Nephron (organoid): Measurements from ENCODE around the gene HDGF.

Experiments
- H3K27ac Mint-ChIP-seq, 3 experiments: 2 replicates each; pipeline ENCODE4 v1.8.0; 2020; ENCODE audit warnings: mixed read lengths in 3 of 3, mild to moderate bottlenecking in 2 of 3, moderate library complexity in 1 of 3
- H3K27me3 Mint-ChIP-seq: 2 replicates; pipeline ENCODE4 v1.8.0; 2021; ENCODE audit warnings: low read depth, mild to moderate bottlenecking, moderate library complexity, mixed read lengths
- H3K36me3 Mint-ChIP-seq: 2 replicates; pipeline ENCODE4 v1.8.0; 2020; ENCODE audit warnings: low read depth, mixed read lengths
- H3K4me1 Mint-ChIP-seq: 2 replicates; pipeline ENCODE4 v1.8.0; 2020; ENCODE audit warnings: mixed read lengths
- H3K4me3 Mint-ChIP-seq, 3 experiments: 2 replicates each; pipeline ENCODE4 v1.8.0; 2020; ENCODE audit warnings: mild to moderate bottlenecking in 3 of 3, mixed read lengths in 3 of 3, moderate library complexity in 2 of 3
- H3K9me3 Mint-ChIP-seq: 2 replicates; pipeline ENCODE4 v1.8.0; 2020; ENCODE audit warnings: mixed read lengths
- TF ChIP-seq, protein P1 (sequence below), 3 experiments: fragments of 200-600 bp; sonication (generic); IDR thresholded peaks; one replicate each; pipeline ENCODE4 v1.5.0; 2021; ENCODE audit warnings: antibody characterized with exemption in 3 of 3; ENCODE audit not compliant: unreplicated experiment in 3 of 3

HDGF gene

DNA sequence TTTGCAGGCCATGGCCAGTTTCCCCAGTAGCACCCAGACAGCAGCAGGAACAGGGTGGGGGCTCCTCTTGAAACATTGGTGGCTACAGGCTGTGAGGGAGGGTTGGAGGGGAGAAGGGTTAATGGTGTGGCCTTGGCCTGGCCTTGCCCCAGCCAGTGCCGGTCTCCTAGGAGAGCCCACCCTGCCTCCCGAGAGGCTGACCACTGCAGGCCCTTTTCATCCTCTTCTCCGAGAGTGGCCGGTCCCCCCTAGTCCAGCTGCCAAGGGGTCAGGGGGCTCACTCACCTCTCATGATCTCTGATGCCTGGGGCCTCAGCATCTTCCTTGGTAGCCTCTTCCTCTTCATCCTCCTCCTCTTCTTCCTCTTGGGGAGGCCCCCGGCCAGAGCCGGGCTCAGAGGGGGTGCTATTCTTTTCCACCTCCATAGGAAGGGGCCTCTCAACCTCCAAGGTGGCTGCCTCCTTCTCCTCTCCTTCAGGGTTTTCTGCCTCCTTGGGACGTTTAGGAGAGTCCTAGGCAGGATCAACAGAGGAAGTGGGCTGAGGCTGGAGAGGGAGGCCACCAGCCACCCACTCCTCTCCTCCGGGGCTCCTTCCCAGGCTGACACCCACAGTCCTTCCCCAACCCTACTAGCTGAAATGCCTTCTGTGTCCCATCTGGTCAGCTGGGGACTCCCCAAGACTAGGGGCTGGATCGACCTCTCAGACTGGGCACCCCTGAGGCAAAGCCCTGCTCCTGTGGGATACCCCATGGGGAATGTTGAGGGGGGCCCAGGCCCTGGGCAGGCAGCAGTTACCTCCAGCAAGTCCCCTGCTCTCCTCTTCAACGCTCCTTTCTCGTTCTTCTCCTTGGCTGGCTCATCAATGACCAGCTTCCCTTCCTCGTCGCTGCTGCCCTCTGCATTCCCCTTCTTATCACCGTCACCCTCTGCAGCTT, 7.8 kb downstream of the HDGF start:
- Mint-ChIP-seq H3K27me3 (no peaks in the 10 kb centered on the region), H3K4me3 (no peak overlapping the region), H3K36me3 (peaks cover 22% of the 10 kb centered on the region), H3K4me1 (peaks cover 60% of the 10 kb centered on the region), H3K27ac (peak overlapping the region; percentile 21 to 96 (median 73)), H3K9me3 (no peaks in the 10 kb centered on the region)
- TF ChIP-seq, protein P1, sequence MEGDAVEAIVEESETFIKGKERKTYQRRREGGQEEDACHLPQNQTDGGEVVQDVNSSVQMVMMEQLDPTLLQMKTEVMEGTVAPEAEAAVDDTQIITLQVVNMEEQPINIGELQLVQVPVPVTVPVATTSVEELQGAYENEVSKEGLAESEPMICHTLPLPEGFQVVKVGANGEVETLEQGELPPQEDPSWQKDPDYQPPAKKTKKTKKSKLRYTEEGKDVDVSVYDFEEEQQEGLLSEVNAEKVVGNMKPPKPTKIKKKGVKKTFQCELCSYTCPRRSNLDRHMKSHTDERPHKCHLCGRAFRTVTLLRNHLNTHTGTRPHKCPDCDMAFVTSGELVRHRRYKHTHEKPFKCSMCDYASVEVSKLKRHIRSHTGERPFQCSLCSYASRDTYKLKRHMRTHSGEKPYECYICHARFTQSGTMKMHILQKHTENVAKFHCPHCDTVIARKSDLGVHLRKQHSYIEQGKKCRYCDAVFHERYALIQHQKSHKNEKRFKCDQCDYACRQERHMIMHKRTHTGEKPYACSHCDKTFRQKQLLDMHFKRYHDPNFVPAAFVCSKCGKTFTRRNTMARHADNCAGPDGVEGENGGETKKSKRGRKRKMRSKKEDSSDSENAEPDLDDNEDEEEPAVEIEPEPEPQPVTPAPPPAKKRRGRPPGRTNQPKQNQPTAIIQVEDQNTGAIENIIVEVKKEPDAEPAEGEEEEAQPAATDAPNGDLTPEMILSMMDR (IDR thresholded peaks at IDR 0.05; ENCODE audit: unreplicated experiment in 3 of 3): no peak

DNA sequence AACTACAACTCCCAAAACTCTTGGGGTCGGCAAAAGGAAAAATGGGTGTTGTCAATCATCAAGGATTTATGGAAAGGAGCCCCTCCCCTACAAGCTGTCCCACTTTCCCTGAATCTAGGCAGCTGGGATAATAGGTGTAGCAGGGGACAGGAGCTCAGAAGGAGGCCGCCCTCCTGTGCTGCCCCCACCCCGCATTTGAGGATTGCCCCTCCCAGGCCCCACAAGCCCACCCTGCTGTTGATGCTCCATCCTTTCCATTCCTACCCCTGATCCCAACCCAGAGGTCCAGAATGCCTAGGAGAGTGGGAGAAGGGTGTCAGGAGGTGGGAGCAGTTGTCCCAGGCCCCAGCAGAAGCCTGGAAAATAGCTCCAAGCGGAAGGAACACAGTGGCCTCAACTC, 8.7 kb downstream of the HDGF start:
- peaks cover 22% of the 10 kb centered on the region for H3K36me3 Mint-ChIP-seq
- TF ChIP-seq, protein P1 (IDR thresholded peaks at IDR 0.05; ENCODE audit: unreplicated experiment in 3 of 3): no peak
- no peaks in the 10 kb centered on the region for H3K9me3 Mint-ChIP-seq
- peak overlapping the region; percentile 94 to 96 (median 96) for H3K27ac Mint-ChIP-seq
- no peaks in the 10 kb centered on the region for H3K27me3 Mint-ChIP-seq
- peak overlapping the region in 2 of 3 experiments; percentile 34 to 35 for H3K4me3 Mint-ChIP-seq
- H3K4me1 Mint-ChIP-seq: peaks cover 52% of the 10 kb centered on the region

DNA sequence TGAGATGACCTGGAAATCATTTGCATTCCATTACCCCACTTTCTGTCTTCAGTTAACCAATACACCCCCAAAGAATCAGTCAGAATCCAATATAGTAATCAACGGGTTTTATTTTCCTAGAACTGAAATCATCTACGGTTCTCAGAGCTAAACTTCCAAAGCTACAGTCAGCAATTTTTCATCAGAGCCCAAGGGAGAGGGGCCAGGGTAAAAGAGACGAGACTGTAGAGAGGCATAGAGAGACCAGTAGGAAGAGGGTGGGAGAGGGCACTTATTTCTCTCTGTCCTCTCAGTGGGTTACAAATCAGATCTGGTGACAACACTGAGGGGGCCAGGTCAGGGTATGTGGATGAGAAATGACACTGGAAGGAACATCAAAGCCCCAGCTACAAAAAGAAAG, 9.5 kb downstream of the HDGF start:
- Mint-ChIP-seq H3K27me3 (no peaks in the 10 kb centered on the region), H3K27ac (peak overlapping the region; percentile 94 to 96 (median 96)), H3K4me1 (peaks cover 46% of the 10 kb centered on the region), H3K9me3 (no peaks in the 10 kb centered on the region), H3K36me3 (peaks cover 27% of the 10 kb centered on the region), H3K4me3 (peak overlapping the region; percentile 12 to 96 (median 65))
- TF ChIP-seq, protein P1 (IDR thresholded peaks at IDR 0.05; ENCODE audit: unreplicated experiment in 3 of 3): no peak

DNA sequence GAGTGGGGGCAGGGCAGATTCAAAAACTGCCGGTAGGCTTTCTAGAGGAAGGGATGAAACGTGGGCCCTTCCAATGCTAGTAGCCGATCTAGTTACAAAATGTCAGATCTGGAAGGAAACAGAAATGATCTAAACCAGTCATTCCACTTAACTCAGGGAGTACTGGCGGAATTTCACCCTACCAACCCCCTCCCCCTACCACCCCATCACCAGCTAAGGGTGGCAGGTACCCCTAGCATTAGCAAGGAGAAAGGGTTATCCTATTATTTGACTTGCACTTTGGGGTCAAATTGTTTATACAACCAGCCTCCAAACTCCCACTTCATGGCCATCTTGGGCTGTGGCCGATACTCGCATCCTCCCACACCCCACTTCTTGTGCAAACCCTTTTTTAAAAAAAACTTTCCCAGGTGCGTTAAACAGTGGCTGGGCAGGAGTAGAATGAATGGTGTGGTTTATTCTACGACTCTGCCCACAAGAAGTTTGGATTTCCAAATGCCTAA, 9.9 kb downstream of the HDGF start:
- peaks cover 27% of the 10 kb centered on the region for H3K36me3 Mint-ChIP-seq
- peaks cover 42% of the 10 kb centered on the region for H3K4me1 Mint-ChIP-seq
- TF ChIP-seq, protein P1 (IDR thresholded peaks at IDR 0.05; ENCODE audit: unreplicated experiment in 3 of 3): no peak
- peak overlapping the region; percentile 93 to 96 (median 94) for H3K4me3 Mint-ChIP-seq
- H3K27me3 Mint-ChIP-seq: no peaks in the 10 kb centered on the region
- peak overlapping the region; percentile 94 to 96 (median 96) for H3K27ac Mint-ChIP-seq
- H3K9me3 Mint-ChIP-seq: no peaks in the 10 kb centered on the region

DNA sequence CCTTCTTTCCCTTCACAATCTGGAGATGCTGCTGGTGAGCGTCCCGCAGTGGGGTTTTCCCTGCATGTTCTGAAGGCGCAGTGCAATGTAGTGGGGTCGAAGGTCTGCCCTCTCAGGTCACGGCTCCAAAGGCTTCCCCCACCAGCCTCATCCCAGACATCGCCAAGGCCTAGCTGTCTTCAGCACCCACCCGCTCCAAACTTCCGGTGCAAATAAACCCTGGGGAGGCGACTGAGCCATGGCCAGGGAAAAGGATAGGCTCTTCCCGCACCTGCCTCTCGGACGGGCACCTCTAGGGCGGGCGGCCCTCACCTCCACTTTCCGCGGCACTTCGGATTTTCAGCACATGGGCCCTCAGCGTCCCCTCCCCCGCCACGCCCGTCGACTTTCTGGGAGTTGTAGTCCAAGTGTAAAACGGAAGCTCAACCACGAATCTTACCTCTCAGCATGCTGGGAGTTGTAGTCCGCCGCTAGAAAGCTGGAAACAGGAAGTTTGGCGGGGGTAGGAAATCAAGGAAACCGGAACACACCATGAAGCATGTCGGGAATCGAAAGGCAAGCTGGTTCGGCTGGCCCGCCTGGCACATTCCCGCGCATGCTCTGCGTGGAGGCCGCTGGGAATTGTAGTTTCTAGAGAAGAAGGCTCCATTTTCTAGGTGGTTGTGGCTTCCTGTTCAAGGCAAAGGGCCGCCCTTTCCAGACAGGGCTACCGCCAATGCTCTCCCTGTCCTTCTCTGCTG, 10.6 kb downstream of the HDGF start, which contains the start of gene MRPL24:
Gene MRPL24, minus strand, starts transcription at position 348 of the 740 bp plus-strand sequence. CDS start 2,384 bp downstream, outside the sequence.
- no peaks in the 10 kb centered on the region for H3K27me3 Mint-ChIP-seq
- H3K27ac Mint-ChIP-seq: peak within 1 kb of the TSS; percentile 94 to 96 (median 96)
- TF ChIP-seq, protein P1 (IDR thresholded peaks at IDR 0.05; ENCODE audit: unreplicated experiment in 3 of 3): no peak
- peak within 1 kb of the TSS; percentile 93 to 96 (median 94) for H3K4me3 Mint-ChIP-seq
- H3K4me1 Mint-ChIP-seq: peaks cover 36% of the 10 kb centered on the region
- peaks cover 25% of the 10 kb centered on the region for H3K36me3 Mint-ChIP-seq
- H3K9me3 Mint-ChIP-seq: no peaks in the 10 kb centered on the region
